HG03442 (cell line): ENCODE measurements around the gene KCNB1.

Experiments used
- ATAC-seq: cut with Tn5 transposase; IDR thresholded peaks from one replicate; pipeline ENCODE4 v1.9.1; 2021; ENCODE audit warnings: mild to moderate bottlenecking, moderate library complexity; ENCODE audit not compliant: unreplicated experiment

Gene KCNB1

GRCh38 chr20:49360242-49360968 lies 122.1 kb downstream of the KCNB1 start:
- no peak for ATAC-seq

DNA sequence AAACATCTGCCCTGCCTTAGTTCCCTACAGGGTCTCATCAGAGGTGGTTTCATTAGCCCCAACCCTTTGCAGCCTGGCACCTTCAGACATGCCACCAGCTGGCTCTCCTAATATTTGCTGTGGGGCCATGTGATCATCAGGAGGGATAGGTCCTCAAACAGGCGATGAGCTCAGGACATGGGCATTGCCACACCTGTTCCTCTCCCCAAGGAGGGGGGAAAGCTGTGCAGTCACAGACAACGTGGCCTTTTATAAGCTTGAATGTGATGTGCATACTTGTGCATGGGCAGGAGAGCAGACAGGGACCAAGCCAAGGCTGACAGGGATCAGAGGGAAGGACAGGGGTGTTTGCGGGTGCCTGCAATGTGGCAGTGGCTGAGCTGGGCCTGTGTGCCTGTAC lies 125.8 kb downstream of the KCNB1 start:
- ATAC-seq = no peak

DNA sequence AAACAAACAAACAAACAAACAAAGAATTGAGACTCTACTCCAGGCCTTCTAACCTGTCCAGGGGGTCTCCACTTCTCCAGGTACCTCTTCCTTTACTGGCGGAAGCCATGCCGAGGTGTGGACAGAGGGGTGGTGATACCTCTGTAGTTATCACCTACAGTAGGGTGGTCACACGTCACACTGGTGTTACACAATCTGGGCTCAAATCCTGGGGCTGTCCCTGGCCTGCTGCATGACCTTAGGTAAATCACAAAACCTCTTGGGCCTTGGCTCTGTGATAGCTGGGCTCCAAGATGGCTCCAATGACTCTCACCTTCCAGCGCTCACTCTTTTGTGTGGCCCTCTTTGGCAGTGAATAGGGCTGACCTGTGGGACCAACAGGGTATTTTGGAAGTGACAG lies 127.8 kb downstream of the KCNB1 start:
- no peak for ATAC-seq

GRCh38 chr20:49353348-49353747 lies 129.1 kb downstream of the KCNB1 start:
- no peak for ATAC-seq

- no peak for ATAC-seq
Measured at GRCh38 chr20:49352751-49353150, 129.7 kb downstream of the KCNB1 start.

- no peak for ATAC-seq
Measured at GRCh38 chr20:49351775-49352174, 130.7 kb downstream of the KCNB1 start.

GRCh38 chr20:49349694-49350252 lies 132.7 kb downstream of the KCNB1 start:
- ATAC-seq = no peak

DNA sequence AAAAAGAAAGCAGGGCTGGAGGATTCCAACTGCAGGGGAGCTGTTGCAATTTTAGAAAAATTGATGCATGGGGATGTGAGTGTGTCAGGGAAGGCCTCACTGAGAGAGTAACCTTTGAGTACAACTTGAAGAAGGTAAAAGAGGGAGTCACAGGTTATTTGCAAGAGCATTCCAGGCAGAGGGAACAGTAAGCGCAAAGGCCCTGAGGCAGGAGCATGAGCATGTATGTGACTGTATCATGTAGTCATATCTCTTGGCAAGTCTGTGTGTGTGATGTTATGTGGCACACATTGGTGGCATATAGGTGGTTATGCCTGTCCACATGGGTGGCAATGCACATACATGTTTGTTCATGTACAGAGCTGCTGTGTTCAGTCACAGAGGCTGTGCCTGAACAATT lies 133.4 kb downstream of the KCNB1 start:
- ATAC-seq = no peak

DNA sequence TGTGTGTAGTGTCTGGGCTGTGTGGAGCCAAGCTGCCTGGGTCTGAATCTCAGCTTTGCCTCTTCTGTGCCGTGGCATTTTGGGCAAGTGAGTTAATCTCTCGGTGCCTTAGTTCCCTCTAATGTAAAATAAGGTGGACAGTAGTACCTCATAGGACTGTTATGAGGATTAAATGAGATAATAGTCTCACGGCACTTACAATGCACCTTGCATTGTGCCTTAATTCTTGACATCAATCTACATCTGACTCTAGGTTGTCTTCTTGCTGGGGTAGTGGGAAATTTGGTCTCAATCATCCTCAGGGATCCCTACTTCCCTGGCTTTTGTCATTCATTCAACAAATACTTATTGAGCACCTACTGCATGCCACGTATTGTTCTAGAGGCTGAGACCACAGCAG lies 133.9 kb downstream of the KCNB1 start:
- ATAC-seq = no peak

DNA sequence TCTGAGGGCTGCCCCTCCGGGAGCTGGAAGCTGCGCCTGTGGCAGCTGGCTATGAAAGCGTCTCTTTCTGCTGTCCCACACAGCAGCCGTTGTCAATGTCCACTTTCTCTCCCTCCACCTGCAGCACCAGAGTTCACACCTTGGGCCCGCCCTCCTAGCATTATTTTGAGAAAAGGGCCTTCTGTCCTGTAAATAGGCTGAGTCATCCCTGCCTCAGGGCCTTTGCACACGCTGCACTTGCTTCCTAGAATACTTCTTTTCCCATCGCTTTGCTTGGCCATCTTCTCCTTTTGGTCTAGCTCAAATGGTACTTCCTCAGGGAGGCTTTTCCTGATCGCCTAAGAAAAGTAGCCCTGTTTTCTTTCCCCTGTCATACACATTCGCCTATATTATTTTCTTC lies 135.3 kb downstream of the KCNB1 start:
- no peak for ATAC-seq

DNA sequence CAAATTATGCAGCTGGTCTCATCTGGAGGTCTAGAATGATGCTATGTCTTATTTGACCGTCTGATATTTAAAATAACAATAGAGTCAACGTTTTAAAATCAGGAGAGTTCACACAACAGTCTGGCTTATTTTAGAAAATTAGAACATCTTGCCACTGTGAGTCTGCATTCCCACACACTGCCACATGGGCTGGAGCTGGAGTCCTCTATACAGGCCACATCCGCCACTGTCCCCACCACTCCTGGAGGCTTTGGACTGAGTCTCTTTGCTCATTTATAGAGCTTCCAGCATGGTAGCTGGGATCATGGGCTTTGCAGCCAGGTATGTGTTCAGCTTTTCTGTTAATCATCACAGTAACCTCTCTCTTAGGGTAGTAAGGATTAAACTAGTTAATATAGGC lies 135.8 kb downstream of the KCNB1 start:
- no peak for ATAC-seq

DNA sequence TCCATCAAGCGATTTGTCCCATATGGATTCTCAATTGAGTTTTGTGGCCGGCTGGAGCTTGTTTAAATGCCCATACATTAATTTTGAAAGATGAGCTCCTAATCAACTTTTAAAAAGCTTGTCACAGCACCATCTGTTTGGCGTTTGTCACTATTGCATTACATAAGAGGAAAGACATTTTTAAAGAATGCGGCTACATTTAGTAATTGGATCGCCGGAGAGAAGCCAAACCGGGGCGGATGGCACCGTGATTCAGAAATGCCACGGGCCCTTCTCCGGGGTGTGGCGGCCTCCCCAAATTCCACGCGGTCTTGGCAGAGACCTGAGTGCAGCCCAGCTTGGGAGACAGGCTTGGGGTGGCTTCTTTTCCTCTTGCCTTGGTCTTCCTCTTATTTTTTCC lies 136.9 kb downstream of the KCNB1 start:
- no peak for ATAC-seq

DNA sequence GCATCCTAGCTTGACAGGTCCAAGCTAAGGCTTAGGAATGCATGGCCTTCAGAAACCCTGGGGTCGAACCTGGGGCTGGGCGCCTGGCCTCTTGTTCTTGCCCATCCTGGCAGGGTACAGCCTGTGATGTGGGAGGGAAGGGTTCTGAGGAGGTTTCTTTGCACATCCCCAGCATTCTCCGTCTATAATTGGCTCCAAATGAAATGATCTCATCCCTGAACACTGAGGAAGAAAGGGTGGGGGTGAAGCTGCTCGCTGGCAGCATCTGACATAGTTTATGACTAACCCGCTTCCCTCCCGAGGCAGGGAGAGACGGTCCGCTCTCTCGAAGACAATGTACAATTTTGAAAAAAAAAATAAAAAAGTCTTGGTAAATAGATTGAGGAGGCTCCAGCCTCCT lies 137.5 kb downstream of the KCNB1 start:
- no peak for ATAC-seq

- ATAC-seq = no peak
Measured at GRCh38 chr20:49344140-49344539, 138.3 kb downstream of the KCNB1 start.

GRCh38 chr20:49343246-49343645 lies 139.2 kb downstream of the KCNB1 start:
- ATAC-seq = no peak

GRCh38 chr20:49340161-49340966 lies 142.1 kb downstream of the KCNB1 start:
- ATAC-seq = no peak

- ATAC-seq = no peak
Measured at GRCh38 chr20:49339123-49339522, 143.3 kb downstream of the KCNB1 start.

GRCh38 chr20:49338061-49338460 lies 144.4 kb downstream of the KCNB1 start:
- ATAC-seq = no peak

DNA sequence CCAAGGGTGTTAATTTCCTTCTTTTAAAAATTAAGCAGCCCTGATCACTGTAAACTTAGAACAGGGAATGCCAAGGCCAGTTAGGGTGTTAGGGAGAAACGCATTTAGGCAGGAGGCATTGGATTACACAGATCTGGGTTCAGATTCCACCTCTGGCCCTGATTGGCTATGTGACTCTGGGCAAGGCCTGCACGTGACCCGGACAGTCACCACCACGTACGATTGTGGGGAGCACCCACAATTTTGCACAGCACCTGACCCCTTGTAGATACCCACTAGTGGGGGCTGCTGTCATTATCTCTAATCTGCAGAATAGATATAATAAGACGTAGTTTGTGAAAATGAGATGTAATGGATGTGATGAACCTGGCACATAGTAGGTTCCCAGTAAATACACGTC lies 145.1 kb downstream of the KCNB1 start:
- ATAC-seq = no peak

DNA sequence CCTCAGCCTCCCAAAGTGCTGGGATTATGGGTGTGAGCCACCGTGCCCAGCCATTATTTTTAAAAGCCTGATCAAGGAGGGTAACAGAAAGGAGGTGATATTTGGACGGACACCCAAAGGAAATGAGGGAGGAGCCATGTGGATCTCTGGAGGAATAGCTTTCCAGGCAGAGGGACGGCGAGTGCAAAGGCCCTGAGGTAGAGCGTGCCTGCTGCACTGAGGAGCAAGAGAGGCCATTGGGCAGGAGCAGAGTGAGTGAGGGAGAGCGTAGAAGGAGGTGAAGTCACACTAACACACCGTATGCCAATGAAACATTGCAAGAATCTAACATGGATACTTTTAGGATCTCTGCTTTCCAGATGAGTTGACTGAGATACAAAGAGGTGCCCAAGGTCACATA lies 145.7 kb downstream of the KCNB1 start:
- no peak for ATAC-seq

DNA sequence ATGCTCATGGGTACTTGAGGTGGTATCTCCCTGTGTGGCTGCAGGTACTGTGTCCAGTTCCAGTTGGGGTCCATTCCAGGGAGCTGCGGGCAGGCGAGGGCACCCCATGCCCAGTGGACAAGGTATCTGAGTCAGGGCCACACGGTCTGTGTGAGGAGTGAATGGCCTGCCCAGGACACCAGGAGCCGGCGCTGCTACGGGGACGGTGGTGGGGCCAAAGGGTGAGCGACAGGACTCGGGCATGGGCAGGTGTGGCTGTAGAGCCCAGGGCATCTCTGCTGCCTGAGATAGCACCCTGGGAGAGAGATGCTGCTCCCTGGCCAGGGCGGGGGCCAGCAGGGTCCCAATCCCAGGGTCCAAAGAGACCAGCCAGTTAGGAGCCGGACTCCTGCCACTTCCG lies 147.0 kb downstream of the KCNB1 start:
- no peak for ATAC-seq
